Hepatocyte (in vitro differentiated cells): ENCODE results near the gene HOXD4.

Source experiments
- EZH2 ChIP-seq: fragments of 200-600 bp; sonication (generic); IDR thresholded peaks from 2 replicates; pipeline ENCODE4 v1.6.1; 2016; ENCODE audit warnings: antibody characterized with exemption, mild to moderate bottlenecking, borderline replicate concordance
- EZH2phosphoT487 ChIP-seq: fragments of 200-600 bp; sonication (generic); IDR thresholded peaks from one replicate; pipeline ENCODE4 v1.6.1; 2018; ENCODE audit warnings: antibody characterized with exemption, mild to moderate bottlenecking, low read depth, moderate library complexity; ENCODE audit not compliant: unreplicated experiment, severe bottlenecking
- TF ChIP-seq, protein P1 (sequence below): fragments of 200-600 bp; sonication (generic); IDR thresholded peaks from 2 replicates; pipeline ENCODE4 v1.5.1; 2016; ENCODE audit warnings: antibody characterized with exemption, mild to moderate bottlenecking; ENCODE audit not compliant: poor library complexity

- TF ChIP-seq, protein P1, sequence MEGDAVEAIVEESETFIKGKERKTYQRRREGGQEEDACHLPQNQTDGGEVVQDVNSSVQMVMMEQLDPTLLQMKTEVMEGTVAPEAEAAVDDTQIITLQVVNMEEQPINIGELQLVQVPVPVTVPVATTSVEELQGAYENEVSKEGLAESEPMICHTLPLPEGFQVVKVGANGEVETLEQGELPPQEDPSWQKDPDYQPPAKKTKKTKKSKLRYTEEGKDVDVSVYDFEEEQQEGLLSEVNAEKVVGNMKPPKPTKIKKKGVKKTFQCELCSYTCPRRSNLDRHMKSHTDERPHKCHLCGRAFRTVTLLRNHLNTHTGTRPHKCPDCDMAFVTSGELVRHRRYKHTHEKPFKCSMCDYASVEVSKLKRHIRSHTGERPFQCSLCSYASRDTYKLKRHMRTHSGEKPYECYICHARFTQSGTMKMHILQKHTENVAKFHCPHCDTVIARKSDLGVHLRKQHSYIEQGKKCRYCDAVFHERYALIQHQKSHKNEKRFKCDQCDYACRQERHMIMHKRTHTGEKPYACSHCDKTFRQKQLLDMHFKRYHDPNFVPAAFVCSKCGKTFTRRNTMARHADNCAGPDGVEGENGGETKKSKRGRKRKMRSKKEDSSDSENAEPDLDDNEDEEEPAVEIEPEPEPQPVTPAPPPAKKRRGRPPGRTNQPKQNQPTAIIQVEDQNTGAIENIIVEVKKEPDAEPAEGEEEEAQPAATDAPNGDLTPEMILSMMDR = no peak
- TF ChIP-seq EZH2 (no peak), EZH2phosphoT487 (peak; percentile 92)
Measured at GRCh38 chr2:176158186-176158591, 6.8 kb downstream of the HOXD4 start.
